Suprapubic skin (tissue), 4 donors: ENCODE measurements around the gene CTAG1B.

Experiments
- EP300 ChIP-seq: sonication (generic); formaldehyde crosslinking; IDR thresholded peaks from one replicate; pipeline ENCODE4 v1.6.1; 2017; ENCODE audit warnings: antibody characterized with exemption
- POLR2A ChIP-seq, 2 donors: fragments of 450-650 bp; IDR thresholded peaks; one replicate each; pipeline ENCODE4 v1.6.1; 2017; ENCODE audit warnings: antibody characterized with exemption in 2 of 2, mild to moderate bottlenecking in 2 of 2, moderate library complexity in 2 of 2
- POLR2AphosphoS5 ChIP-seq, 3 donors: sonication (generic); formaldehyde crosslinking; IDR thresholded peaks; one replicate each; pipeline ENCODE4 v1.6.1; 2017; ENCODE audit warnings: antibody characterized with exemption in 3 of 3
- TF ChIP-seq, protein P1 (sequence below), 2 donors: fragments of 200-600 bp in 1 of 2; fragments of 450-650 bp in 1 of 2; sonication (generic) in 1 of 2; IDR thresholded peaks; one replicate each; pipeline ENCODE4 v1.5.1; 2016 to 2019; ENCODE audit warnings: antibody characterized with exemption in 2 of 2, mild to moderate bottlenecking in 1 of 2, moderate library complexity in 1 of 2

DNA sequence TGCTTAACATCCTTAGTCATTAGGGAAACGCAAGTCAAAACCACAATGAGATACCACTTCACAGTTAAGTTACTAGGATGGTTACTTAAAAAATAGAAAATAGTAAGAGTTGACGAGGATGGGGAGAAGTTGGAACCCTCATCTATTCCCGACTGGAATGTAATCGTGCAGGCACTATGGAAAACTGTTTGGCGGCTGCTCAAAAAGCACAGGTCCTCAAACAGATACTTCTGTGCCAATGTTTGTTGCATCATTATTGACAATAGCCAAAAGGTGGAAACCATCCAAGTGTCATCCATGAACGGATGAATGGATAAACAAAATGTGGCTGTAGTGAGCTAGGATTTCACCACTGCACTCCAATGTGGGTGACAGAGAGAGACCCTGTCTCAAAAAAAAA is 11.7 kb downstream of the CTAG1B start:
- TF ChIP-seq, protein P1, sequence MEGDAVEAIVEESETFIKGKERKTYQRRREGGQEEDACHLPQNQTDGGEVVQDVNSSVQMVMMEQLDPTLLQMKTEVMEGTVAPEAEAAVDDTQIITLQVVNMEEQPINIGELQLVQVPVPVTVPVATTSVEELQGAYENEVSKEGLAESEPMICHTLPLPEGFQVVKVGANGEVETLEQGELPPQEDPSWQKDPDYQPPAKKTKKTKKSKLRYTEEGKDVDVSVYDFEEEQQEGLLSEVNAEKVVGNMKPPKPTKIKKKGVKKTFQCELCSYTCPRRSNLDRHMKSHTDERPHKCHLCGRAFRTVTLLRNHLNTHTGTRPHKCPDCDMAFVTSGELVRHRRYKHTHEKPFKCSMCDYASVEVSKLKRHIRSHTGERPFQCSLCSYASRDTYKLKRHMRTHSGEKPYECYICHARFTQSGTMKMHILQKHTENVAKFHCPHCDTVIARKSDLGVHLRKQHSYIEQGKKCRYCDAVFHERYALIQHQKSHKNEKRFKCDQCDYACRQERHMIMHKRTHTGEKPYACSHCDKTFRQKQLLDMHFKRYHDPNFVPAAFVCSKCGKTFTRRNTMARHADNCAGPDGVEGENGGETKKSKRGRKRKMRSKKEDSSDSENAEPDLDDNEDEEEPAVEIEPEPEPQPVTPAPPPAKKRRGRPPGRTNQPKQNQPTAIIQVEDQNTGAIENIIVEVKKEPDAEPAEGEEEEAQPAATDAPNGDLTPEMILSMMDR (IDR thresholded peaks at IDR 0.05) = no peak
- TF ChIP-seq EP300 (no peak), POLR2AphosphoS5 (IDR thresholded peaks at IDR 0.05) (no peak), POLR2A (IDR thresholded peaks at IDR 0.05) (no peak)
